Peyer's patch (tissue), 4 donors: ENCODE results near the gene DTD2.

ENCODE experiments used
- CTCF ChIP-seq, 6 experiments: fragments of 450-650 bp in 4 of 6; fragments of 200-600 bp in 2 of 6; sonication (generic) in 1 of 6; IDR thresholded peaks; one replicate each; pipeline ENCODE4 v1.5.1; 2017 to 2019; ENCODE audit warnings: antibody characterized with exemption in 6 of 6, mild to moderate bottlenecking in 3 of 6, moderate library complexity in 1 of 6
- POLR2A ChIP-seq, 2 donors: fragments of 450-650 bp; IDR thresholded peaks; one replicate each; pipeline ENCODE4 v1.5.1; 2017; ENCODE audit warnings: antibody characterized with exemption in 2 of 2, mild to moderate bottlenecking in 2 of 2, moderate library complexity in 2 of 2

GRCh38 chr14:31425905-31426304 lies 31.4 kb downstream of the DTD2 start:
- TF ChIP-seq POLR2A (IDR thresholded peaks at IDR 0.05) (no peak), CTCF (IDR thresholded peaks at IDR 0.05) (no peak)
